Transverse colon (tissue), 3 donors: ENCODE data around the gene SMIM10.
"Not testable (repeated sequence)": the region's sequence is repeated elsewhere in the genome, so short reads cannot be mapped to it uniquely, and the experiment has no call there.

Source experiments
- EP300 ChIP-seq: sonication (generic); formaldehyde crosslinking; IDR thresholded peaks from one replicate; pipeline ENCODE4 v1.6.1; 2017; ENCODE audit warnings: antibody characterized with exemption, low read depth
- POLR2A ChIP-seq: fragments of 450-650 bp; IDR thresholded peaks from one replicate; pipeline ENCODE4 v1.6.1; 2016; ENCODE audit warnings: antibody characterized with exemption, mild to moderate bottlenecking, moderate library complexity
- TF ChIP-seq, protein P1 (sequence below), 5 experiments: fragments of 200-600 bp in 3 of 5; fragments of 450-650 bp in 2 of 5; sonication (generic) in 3 of 5; IDR thresholded peaks; 1 replicate in 2 of 5; 2 replicates in 3 of 5; pipeline ENCODE4 v1.5.1; 2016 to 2017; ENCODE audit warnings: antibody characterized with exemption in 5 of 5, inconsistent platforms in 3 of 5, mild to moderate bottlenecking in 2 of 5, moderate library complexity in 1 of 5

GRCh38 chrX:135023791-135024190 lies 33.0 kb downstream of the SMIM10 start:
- TF ChIP-seq, protein P1, sequence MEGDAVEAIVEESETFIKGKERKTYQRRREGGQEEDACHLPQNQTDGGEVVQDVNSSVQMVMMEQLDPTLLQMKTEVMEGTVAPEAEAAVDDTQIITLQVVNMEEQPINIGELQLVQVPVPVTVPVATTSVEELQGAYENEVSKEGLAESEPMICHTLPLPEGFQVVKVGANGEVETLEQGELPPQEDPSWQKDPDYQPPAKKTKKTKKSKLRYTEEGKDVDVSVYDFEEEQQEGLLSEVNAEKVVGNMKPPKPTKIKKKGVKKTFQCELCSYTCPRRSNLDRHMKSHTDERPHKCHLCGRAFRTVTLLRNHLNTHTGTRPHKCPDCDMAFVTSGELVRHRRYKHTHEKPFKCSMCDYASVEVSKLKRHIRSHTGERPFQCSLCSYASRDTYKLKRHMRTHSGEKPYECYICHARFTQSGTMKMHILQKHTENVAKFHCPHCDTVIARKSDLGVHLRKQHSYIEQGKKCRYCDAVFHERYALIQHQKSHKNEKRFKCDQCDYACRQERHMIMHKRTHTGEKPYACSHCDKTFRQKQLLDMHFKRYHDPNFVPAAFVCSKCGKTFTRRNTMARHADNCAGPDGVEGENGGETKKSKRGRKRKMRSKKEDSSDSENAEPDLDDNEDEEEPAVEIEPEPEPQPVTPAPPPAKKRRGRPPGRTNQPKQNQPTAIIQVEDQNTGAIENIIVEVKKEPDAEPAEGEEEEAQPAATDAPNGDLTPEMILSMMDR (IDR thresholded peaks at IDR 0.05), result not testable (repeated sequence)
- TF ChIP-seq POLR2A, EP300: not testable (repeated sequence)
